Cardiac muscle cell (in vitro differentiated cells and primary cell): ENCODE results near the gene CDT1. TPM values are rescaled to one million over a fixed set of nuclear protein-coding genes. Genes with fewer than 3 reads are reported as not detected.

Experiments used
- DNase-seq, 2 donors: peaks; one replicate each; pipeline versions ENCODE4 v3.0.0 to v3.0.0-alpha.2; 2010 to 2017; ENCODE audit warnings: low read depth in 1 of 2, low spot score in 1 of 2
- H3K27ac ChIP-seq: fragments of 200-600 bp; sonication (generic); 2 replicates; pipeline ENCODE4 v1.5.1; 2016
- H3K27me3 ChIP-seq: fragments of 200-600 bp; sonication (generic); 2 replicates; pipeline ENCODE4 v1.6.0; 2016; ENCODE audit warnings: control low read depth
- H3K36me3 ChIP-seq: fragments of 200-600 bp; sonication (generic); 2 replicates; pipeline ENCODE4 v1.5.1; 2016; ENCODE audit warnings: control low read depth
- H3K4me1 ChIP-seq: fragments of 200-600 bp; sonication (generic); 2 replicates; pipeline ENCODE4 v1.8.1; 2017; ENCODE audit warnings: low read depth, mild to moderate bottlenecking, mixed run types
- H3K4me3 ChIP-seq: fragments of 200-600 bp; sonication (generic); 2 replicates; pipeline ENCODE4 v1.5.1; 2016; ENCODE audit warnings: mild to moderate bottlenecking
- H3K9me3 ChIP-seq: fragments of 200-600 bp; sonication (generic); 2 replicates; pipeline ENCODE4 v1.5.1; 2017; ENCODE audit warnings: low read depth, mild to moderate bottlenecking, control low read depth
- CTCF ChIP-seq: IDR thresholded peaks from 2 replicates; pipeline ENCODE4 v1.5.1; 2012; ENCODE audit warnings: low read depth, mild to moderate bottlenecking, low read length
- polyA plus RNA-seq: library from polyadenylated mRNA; unstranded; fragments of >200 nt; fragmentation: Nextera tagmentation; extraction: Ambion mirVana; gene quantifications from 2 replicates; pipeline ENCODE4 v1.2.1, GENCODE V29; 2016
- total RNA-seq: library from RNA; depleted of rRNA; stranded (reverse); fragments of >200 nt; gene quantifications from 2 replicates; pipeline ENCODE4 v1.2.3, GENCODE V29; 2016

The CDT1 gene
- total and polyA plus RNA-seq, 2 experiments from 2014 or later = 17.9 to 29.6 TPM

GRCh38 chr16:88764080-88764479 lies 39.5 kb upstream of the CDT1 start:
- no peaks in the 10 kb centered on the region for H3K9me3 ChIP-seq
- peak overlapping the region; percentile 85 for H3K27ac ChIP-seq
- no peaks in the 10 kb centered on the region for H3K27me3 ChIP-seq
- peaks cover 57% of the 10 kb centered on the region for H3K4me1 ChIP-seq
- no peaks in the 10 kb centered on the region for H3K36me3 ChIP-seq
- TF ChIP-seq CTCF = no peak
- DNase-seq = no peak
- no peak overlapping the region for H3K4me3 ChIP-seq

GRCh38 chr16:88764913-88765349 lies 38.7 kb upstream of the CDT1 start:
- H3K4me3 ChIP-seq = no peak overlapping the region
- peak overlapping the region; percentile 12 for H3K27ac ChIP-seq
- H3K9me3 ChIP-seq = no peaks in the 10 kb centered on the region
- DNase-seq = peak in 1 of 2 donors; percentile 52
- no peaks in the 10 kb centered on the region for H3K36me3 ChIP-seq
- H3K27me3 ChIP-seq = no peaks in the 10 kb centered on the region
- TF ChIP-seq CTCF = no peak
- peaks cover 60% of the 10 kb centered on the region for H3K4me1 ChIP-seq

DNA sequence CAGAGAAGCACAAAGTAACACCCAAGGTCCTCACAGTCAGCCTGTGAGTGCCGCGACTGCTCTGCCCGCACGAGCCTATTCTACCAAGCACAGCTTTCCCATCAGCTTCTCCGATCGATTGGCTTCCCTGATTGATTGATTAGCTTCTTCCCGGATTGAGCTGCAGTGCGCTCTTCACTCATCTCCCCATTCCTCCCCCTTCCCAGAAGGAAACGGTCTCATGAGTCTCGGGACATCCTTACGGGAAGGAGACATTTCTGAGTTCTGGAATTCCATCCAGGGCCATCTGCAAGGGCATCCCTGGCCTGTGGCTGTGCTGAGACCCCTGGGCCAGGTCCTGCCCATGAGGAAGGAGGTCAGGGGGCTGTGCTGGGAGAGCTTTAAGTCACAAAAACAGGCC lies 36.6 kb upstream of the CDT1 start:
- no peak for DNase-seq
- H3K9me3 ChIP-seq = no peaks in the 10 kb centered on the region
- no peak for TF ChIP-seq CTCF
- H3K4me3 ChIP-seq = no peak overlapping the region
- peak overlapping the region; percentile 83 for H3K27ac ChIP-seq
- no peaks in the 10 kb centered on the region for H3K36me3 ChIP-seq
- H3K27me3 ChIP-seq = no peaks in the 10 kb centered on the region
- peaks cover 68% of the 10 kb centered on the region for H3K4me1 ChIP-seq

DNA sequence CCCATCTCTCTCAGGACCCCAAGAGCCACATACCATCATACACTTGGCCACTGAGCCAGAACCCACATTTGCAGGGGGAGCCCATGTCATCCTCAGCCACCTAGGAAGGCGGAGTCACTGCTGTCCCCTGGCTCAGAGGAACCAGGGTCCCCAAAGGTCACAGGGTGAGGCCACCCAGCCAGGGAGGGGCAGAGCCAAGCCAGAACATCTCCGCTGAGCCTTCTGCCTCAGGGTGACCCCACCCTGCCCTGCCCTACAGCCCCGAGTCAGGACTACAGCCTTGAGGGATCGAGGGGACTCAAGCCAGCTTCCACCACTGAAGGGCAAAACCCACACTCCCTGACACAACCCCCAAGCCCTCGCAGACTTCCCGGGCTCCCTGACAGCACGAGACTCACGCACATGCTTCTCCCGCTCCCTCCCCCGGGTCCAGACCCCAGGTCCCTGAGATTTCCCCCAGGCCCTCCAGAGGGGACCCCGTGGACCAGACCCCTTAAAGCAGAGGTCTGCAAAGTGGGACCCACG lies 36.0 kb upstream of the CDT1 start:
- Histone ChIP-seq H3K27ac (peak overlapping the region; percentile 83), H3K4me1 (peaks cover 73% of the 10 kb centered on the region), H3K36me3 (no peaks in the 10 kb centered on the region), H3K4me3 (no peak overlapping the region), H3K27me3 (no peaks in the 10 kb centered on the region), H3K9me3 (no peaks in the 10 kb centered on the region)
- no peak for DNase-seq
- no peak for TF ChIP-seq CTCF

DNA sequence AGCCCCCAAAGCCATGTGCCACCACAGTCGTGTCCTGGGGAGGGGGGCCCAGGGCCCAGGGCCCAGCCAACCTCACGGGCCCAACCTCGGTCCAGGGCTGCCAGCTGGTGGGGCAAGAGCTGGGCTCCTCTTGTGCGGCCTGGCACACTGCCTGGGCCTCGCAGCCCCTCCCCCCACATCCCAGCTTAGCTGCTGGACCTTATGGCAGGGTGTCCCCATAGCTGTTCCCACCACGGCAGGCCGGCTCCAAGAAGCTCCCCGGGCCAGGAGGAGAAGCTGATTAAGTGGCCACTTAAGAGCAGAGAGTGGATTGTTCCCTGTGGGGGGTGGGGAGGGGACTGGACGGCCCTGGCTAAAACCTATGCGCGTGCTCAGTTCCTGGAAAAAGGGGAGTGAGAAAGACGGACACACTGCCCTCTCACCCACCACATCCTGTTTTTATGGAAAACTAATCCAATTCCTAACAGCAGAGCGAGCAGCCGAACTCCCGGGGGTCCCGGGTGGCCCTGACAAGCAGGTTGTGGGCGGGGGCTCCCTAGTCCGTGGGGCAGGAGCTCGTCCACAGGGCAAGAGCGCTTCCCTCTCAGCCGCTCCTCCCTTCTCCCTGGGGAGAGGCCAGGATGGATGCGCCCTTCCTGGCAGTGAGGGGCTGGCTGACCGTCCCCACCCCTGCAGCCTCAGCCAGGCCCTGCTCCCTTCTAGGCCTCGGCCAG lies 35.4 kb upstream of the CDT1 start:
- H3K27ac ChIP-seq = peak overlapping the region; percentile 83
- H3K9me3 ChIP-seq = no peaks in the 10 kb centered on the region
- peak; percentile 87 to 90 for DNase-seq
- H3K4me3 ChIP-seq = no peak overlapping the region
- TF ChIP-seq CTCF = no peak
- H3K4me1 ChIP-seq = peaks cover 74% of the 10 kb centered on the region
- no peaks in the 10 kb centered on the region for H3K36me3 ChIP-seq
- no peaks in the 10 kb centered on the region for H3K27me3 ChIP-seq
